K562 (cell line): ENCODE results near the gene THAP11. TPM values are rescaled to one million over a fixed set of nuclear protein-coding genes. Genes with fewer than 3 reads are reported as not detected.

Source experiments
- FOXA3 ChIP-seq, 2 experiments: fragments of 450-650 bp in 1 of 2; sonication (generic) in 1 of 2; formaldehyde crosslinking; IDR thresholded peaks in 1 of 2; conservative IDR thresholded peaks in 1 of 2; 2 replicates each; pipeline versions ENCODE4 v1.4.0 to v1.8.0; 2020 to 2022; ENCODE audit warnings: mild to moderate bottlenecking in 2 of 2, missing genetic modification reagents in 1 of 2
- GABPA ChIP-seq: fragments of 200-800 bp; sonication (Bioruptor generic); conservative IDR thresholded peaks from 2 replicates; pipeline ENCODE4 v1.6.1; 2016; ENCODE audit warnings: low read depth, missing genetic modification characterization, missing compliant biosample characterization
- KLF1 ChIP-seq: fragments of 450-650 bp; IDR thresholded peaks from 2 replicates; pipeline ENCODE4 v1.6.1; 2016; ENCODE audit warnings: missing genetic modification characterization, missing compliant biosample characterization
- LEF1 ChIP-seq: fragments of 450-650 bp; IDR thresholded peaks from 2 replicates; pipeline ENCODE4 v1.6.1; 2016; ENCODE audit warnings: mild to moderate bottlenecking
- MYC ChIP-seq, 2 experiments: fragments of 250-450 bp in 1 of 2; sonication (Bioruptor Pico) in 1 of 2; IDR thresholded peaks; 2 replicates each; pipeline versions ENCODE4 v1.5.1 to v1.6.1; 2012 to 2021; ENCODE audit warnings: low read depth in 2 of 2, borderline replicate concordance in 1 of 2, improper control_type of control experiment in 1 of 2, low read length in 1 of 2, mild to moderate bottlenecking in 1 of 2, moderate library complexity in 1 of 2
- NFYB ChIP-seq: IDR thresholded peaks from 2 replicates; pipeline ENCODE4 v1.6.1; 2011; ENCODE audit warnings: mild to moderate bottlenecking, moderate library complexity; ENCODE audit not compliant: insufficient read length; ENCODE audit errors: extremely low read depth
- NR2F6 ChIP-seq: fragments of 450-650 bp; formaldehyde crosslinking; IDR thresholded peaks from 2 replicates; pipeline ENCODE4 v1.4.0; 2020; ENCODE audit warnings: mild to moderate bottlenecking
- POLR2B ChIP-seq: fragments of 450-650 bp; IDR thresholded peaks from 2 replicates; pipeline ENCODE4 v1.6.1; 2018; ENCODE audit warnings: low read depth; ENCODE audit not compliant: partially characterized antibody
- POU5F1 ChIP-seq: fragments of 150-350 bp; IDR thresholded peaks from 2 replicates; pipeline ENCODE4 v1.6.1; 2014; ENCODE audit warnings: borderline replicate concordance, low read length, low read depth, mild to moderate bottlenecking; ENCODE audit not compliant: partially characterized antibody
- SLC30A9 ChIP-seq: fragments of 250-450 bp; sonication (Bioruptor Pico); IDR thresholded peaks from 2 replicates; pipeline ENCODE4 v1.8.0; 2022; ENCODE audit warnings: mild to moderate bottlenecking, moderate library complexity
- SMAD3 ChIP-seq: fragments of 450-650 bp; formaldehyde crosslinking; conservative IDR thresholded peaks from 2 replicates; pipeline ENCODE4 v1.4.0; 2020; ENCODE audit warnings: mild to moderate bottlenecking
- ZNF347 ChIP-seq: fragments of 450-650 bp; formaldehyde crosslinking; IDR thresholded peaks from 2 replicates; pipeline ENCODE4 v1.4.0; 2020; ENCODE audit warnings: low read depth, mild to moderate bottlenecking, moderate library complexity
- ZNF583 ChIP-seq: fragments of 250-450 bp; sonication (Bioruptor Pico); IDR thresholded peaks from 2 replicates; pipeline ENCODE4 v1.4.0; 2020
- ZNF695 ChIP-seq: fragments of 450-650 bp; formaldehyde crosslinking; IDR thresholded peaks from 2 replicates; pipeline ENCODE4 v1.4.0; 2020; ENCODE audit warnings: mild to moderate bottlenecking, moderate library complexity
- ZNF699 ChIP-seq: fragments of 250-450 bp; sonication (Bioruptor Pico); IDR thresholded peaks from 2 replicates; pipeline ENCODE4 v1.8.0; 2021; ENCODE audit warnings: mild to moderate bottlenecking, moderate library complexity; ENCODE audit not compliant: insufficient replicate concordance
- ZNF830 ChIP-seq: fragments of 250-450 bp; sonication (Bioruptor Pico); IDR thresholded peaks from 2 replicates; pipeline ENCODE4 v1.5.0; 2021; ENCODE audit warnings: mild to moderate bottlenecking
- polyA plus RNA-seq, 8 experiments: library from polyadenylated mRNA; depleted of rRNA in 4 of 8; stranded (reverse) in 5 of 8; unstranded in 3 of 8; fragments of >200 nt; fragmentation: Nextera tagmentation in 2 of 8; fragmentation: Illumina TruSeq in 1 of 8; extraction: Ambion mirVana in 2 of 8; extraction: Trizol in 1 of 8; gene quantifications; 2 replicates each; pipeline versions ENCODE4 v1.2.1 to v1.2.3, GENCODE V29; 2011 to 2014; ENCODE audit warnings: inconsistent platforms in 1 of 8, missing spikeins in 1 of 8
- total RNA-seq, 7 experiments: library from RNA; depleted of rRNA in 6 of 7; stranded (reverse); fragments of >200 nt in 6 of 7; fragmentation: Illumina TruSeq in 2 of 7; extraction: Trizol in 2 of 7; gene quantifications; 2 replicates each; pipeline versions ENCODE4 v1.2.1 to v1.2.3, GENCODE V29; 2011 to 2021; ENCODE audit warnings: low replicate concordance in 1 of 7
- TF ChIP-seq, protein P1 (sequence below): fragments of 200-800 bp; sonication (Bioruptor generic); IDR thresholded peaks from 2 replicates; pipeline ENCODE4 v1.6.1; 2016; ENCODE audit warnings: missing genetic modification characterization, missing compliant biosample characterization
- TF ChIP-seq, protein P2 (sequence below): fragments of 250-450 bp; sonication (Bioruptor Pico); IDR thresholded peaks from 2 replicates; pipeline ENCODE4 v1.9.0; 2021; ENCODE audit warnings: mild to moderate bottlenecking
- TF ChIP-seq, protein P3 (sequence below): fragments of 450-650 bp; IDR thresholded peaks from 2 replicates; pipeline ENCODE4 v1.6.1; 2016; ENCODE audit warnings: low read depth, mild to moderate bottlenecking, moderate library complexity
- TF ChIP-seq, protein P4 (sequence below): fragments of 450-650 bp; formaldehyde crosslinking; IDR thresholded peaks from 2 replicates; pipeline ENCODE4 v1.4.0; 2020; ENCODE audit warnings: mild to moderate bottlenecking

Gene THAP11
- total and polyA plus RNA-seq, 9 of the 15 experiments (the other 6 are each of a cell fraction or from before 2014, with no cell fraction given), result 2.4 to 31.6 (median 21.4) TPM

DNA sequence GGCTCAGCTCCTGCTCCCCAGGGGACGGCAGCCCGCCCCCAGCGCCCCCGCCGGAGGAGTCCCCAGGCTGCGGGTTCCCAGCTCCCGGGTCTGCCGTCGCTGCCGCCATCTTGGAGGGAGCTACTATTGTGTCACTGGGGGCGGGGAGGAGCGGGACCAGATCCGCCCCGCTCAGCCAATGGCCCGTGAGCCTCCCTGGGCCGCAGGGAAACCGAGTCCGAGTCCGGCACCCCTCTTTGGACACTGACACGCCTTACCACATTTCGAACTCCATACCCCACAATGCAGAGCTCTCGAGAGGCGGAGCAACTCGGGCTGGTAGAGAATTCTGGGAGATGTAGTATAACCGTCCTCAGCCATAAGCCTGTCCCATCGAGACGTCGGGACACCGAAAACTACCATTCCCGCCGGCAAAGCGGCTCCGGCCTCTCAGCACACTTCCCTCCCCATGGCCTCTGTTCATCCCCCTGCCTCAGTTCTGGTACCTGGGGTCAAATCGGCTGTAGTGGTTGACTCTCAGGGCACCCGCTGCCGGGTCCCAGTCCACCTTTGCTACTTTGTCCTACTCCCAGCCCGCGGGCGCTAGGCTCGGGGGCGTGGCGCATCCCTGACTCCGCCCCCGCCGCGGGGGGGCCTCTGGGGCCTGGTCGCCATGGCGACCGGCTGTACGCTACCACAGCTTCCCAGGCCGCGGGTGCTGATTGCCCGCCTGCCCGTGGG is 35.5 kb upstream of the THAP11 start, which contains the start of the genes RANBP10 and TSNAXIP1 (continued):
- TF ChIP-seq, protein P1, sequence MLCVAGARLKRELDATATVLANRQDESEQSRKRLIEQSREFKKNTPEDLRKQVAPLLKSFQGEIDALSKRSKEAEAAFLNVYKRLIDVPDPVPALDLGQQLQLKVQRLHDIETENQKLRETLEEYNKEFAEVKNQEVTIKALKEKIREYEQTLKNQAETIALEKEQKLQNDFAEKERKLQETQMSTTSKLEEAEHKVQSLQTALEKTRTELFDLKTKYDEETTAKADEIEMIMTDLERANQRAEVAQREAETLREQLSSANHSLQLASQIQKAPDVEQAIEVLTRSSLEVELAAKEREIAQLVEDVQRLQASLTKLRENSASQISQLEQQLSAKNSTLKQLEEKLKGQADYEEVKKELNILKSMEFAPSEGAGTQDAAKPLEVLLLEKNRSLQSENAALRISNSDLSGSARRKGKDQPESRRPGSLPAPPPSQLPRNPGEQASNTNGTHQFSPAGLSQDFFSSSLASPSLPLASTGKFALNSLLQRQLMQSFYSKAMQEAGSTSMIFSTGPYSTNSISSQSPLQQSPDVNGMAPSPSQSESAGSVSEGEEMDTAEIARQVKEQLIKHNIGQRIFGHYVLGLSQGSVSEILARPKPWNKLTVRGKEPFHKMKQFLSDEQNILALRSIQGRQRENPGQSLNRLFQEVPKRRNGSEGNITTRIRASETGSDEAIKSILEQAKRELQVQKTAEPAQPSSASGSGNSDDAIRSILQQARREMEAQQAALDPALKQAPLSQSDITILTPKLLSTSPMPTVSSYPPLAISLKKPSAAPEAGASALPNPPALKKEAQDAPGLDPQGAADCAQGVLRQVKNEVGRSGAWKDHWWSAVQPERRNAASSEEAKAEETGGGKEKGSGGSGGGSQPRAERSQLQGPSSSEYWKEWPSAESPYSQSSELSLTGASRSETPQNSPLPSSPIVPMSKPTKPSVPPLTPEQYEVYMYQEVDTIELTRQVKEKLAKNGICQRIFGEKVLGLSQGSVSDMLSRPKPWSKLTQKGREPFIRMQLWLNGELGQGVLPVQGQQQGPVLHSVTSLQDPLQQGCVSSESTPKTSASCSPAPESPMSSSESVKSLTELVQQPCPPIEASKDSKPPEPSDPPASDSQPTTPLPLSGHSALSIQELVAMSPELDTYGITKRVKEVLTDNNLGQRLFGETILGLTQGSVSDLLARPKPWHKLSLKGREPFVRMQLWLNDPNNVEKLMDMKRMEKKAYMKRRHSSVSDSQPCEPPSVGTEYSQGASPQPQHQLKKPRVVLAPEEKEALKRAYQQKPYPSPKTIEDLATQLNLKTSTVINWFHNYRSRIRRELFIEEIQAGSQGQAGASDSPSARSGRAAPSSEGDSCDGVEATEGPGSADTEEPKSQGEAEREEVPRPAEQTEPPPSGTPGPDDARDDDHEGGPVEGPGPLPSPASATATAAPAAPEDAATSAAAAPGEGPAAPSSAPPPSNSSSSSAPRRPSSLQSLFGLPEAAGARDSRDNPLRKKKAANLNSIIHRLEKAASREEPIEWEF, result no peak
- 0 out of 2 replicates have a peak, but pooled peaks have one; percentile 16 for TF ChIP-seq MYC (IDR thresholded peaks at IDR 0.05; ENCODE audit: low read depth, low read length)
- no peak for TF ChIP-seq MYC (CRISPR knock-in tag; IDR thresholded peaks at IDR 0.05; ENCODE audit: borderline replicate concordance, low read depth)
- peak; percentile 88 for TF ChIP-seq ZNF583 (CRISPR knock-in tag)
- TF ChIP-seq POU5F1, result peak; percentile 84
- TF ChIP-seq, protein P2, sequence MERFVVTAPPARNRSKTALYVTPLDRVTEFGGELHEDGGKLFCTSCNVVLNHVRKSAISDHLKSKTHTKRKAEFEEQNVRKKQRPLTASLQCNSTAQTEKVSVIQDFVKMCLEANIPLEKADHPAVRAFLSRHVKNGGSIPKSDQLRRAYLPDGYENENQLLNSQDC (CRISPR knock-in tag), result no peak
- no peak for TF ChIP-seq ZNF699 (CRISPR knock-in tag)
- no peak for TF ChIP-seq ZNF347 (CRISPR knock-in tag)
- TF ChIP-seq, protein P3, sequence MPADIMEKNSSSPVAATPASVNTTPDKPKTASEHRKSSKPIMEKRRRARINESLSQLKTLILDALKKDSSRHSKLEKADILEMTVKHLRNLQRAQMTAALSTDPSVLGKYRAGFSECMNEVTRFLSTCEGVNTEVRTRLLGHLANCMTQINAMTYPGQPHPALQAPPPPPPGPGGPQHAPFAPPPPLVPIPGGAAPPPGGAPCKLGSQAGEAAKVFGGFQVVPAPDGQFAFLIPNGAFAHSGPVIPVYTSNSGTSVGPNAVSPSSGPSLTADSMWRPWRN, result no peak
- TF ChIP-seq GABPA (tag), result peak; percentile 81
- peak; percentile 80; the same call in 1 of the 2 replicates for TF ChIP-seq SMAD3 (CRISPR knock-in tag)
- no peak for TF ChIP-seq ZNF695 (CRISPR knock-in tag)
- TF ChIP-seq, protein P4, sequence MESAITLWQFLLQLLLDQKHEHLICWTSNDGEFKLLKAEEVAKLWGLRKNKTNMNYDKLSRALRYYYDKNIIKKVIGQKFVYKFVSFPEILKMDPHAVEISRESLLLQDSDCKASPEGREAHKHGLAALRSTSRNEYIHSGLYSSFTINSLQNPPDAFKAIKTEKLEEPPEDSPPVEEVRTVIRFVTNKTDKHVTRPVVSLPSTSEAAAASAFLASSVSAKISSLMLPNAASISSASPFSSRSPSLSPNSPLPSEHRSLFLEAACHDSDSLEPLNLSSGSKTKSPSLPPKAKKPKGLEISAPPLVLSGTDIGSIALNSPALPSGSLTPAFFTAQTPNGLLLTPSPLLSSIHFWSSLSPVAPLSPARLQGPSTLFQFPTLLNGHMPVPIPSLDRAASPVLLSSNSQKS (CRISPR knock-in tag), result no peak
- no peak for TF ChIP-seq SLC30A9 (CRISPR knock-in tag)
- peak; percentile 71 for TF ChIP-seq NFYB
- TF ChIP-seq POLR2B, result peak; percentile 71
- TF ChIP-seq KLF1 (tag), result no peak
- TF ChIP-seq NR2F6 (CRISPR knock-in tag), result no peak
- no peak for TF ChIP-seq FOXA3 (CRISPR knock-in tag; conservative IDR thresholded peaks at IDR 0.05 in 1 of 2, IDR thresholded peaks at IDR 0.05 in 1 of 2)
- TF ChIP-seq ZNF830 (CRISPR knock-in tag), result no peak
- no peak for TF ChIP-seq LEF1
